HEK293T (cell line): ENCODE data around the gene SEMA3C.

Experiments
- CTCF ChIA-PET: fragments of 350-600 bp; formaldehyde crosslinking; extraction: SDS; loops from one replicate; lab custom pipeline; 2021; ENCODE audit warnings: antibody characterized with exemption, inconsistent platforms; lab: Yijun Ruan, JAX
- POLR2A ChIA-PET: fragments of 350-600 bp; formaldehyde crosslinking; extraction: SDS; loops from one replicate; lab custom pipeline; 2020; ENCODE audit warnings: antibody characterized with exemption, inconsistent platforms; lab: Yijun Ruan, JAX
- DNase-seq: peaks from one replicate; pipeline ENCODE4 v3.0.0; 2012; ENCODE audit warnings: mixed read lengths; ENCODE audit errors: extremely low spot score
- ARNT ChIP-seq: fragments of 450-650 bp; IDR thresholded peaks from 2 replicates; pipeline ENCODE4 v1.6.1; 2017; ENCODE audit warnings: mild to moderate bottlenecking
- BHLHE40 ChIP-seq: fragments of 450-650 bp; IDR thresholded peaks from 2 replicates; pipeline ENCODE4 v1.6.1; 2016; ENCODE audit warnings: mild to moderate bottlenecking, moderate library complexity, borderline replicate concordance
- CTBP1 ChIP-seq: fragments of 450-650 bp; IDR thresholded peaks from 2 replicates; pipeline ENCODE4 v1.6.1; 2016; ENCODE audit warnings: borderline replicate concordance
- ELF4 ChIP-seq: fragments of 450-650 bp; IDR thresholded peaks from 2 replicates; pipeline ENCODE4 v1.6.1; 2017; ENCODE audit warnings: antibody characterized with exemption
- FOXA1 ChIP-seq: fragments of 450-650 bp; IDR thresholded peaks from 2 replicates; pipeline ENCODE4 v1.6.1; 2016; ENCODE audit warnings: mild to moderate bottlenecking
- FOXK2 ChIP-seq: fragments of 450-650 bp; IDR thresholded peaks from 2 replicates; pipeline ENCODE4 v1.6.1; 2016; ENCODE audit warnings: mild to moderate bottlenecking
- FOXM1 ChIP-seq: fragments of 450-650 bp; IDR thresholded peaks from 2 replicates; pipeline ENCODE4 v1.6.1; 2017; ENCODE audit warnings: mild to moderate bottlenecking, borderline replicate concordance
- HDGF ChIP-seq: fragments of 450-650 bp; IDR thresholded peaks from 2 replicates; pipeline ENCODE4 v1.6.1; 2017; ENCODE audit warnings: antibody characterized with exemption, borderline replicate concordance
- L3MBTL2 ChIP-seq: fragments of 450-650 bp; conservative IDR thresholded peaks from 2 replicates; pipeline ENCODE4 v1.6.1; 2016; ENCODE audit warnings: mild to moderate bottlenecking
- LEF1 ChIP-seq: fragments of 450-650 bp; IDR thresholded peaks from 2 replicates; pipeline ENCODE4 v1.6.1; 2017; ENCODE audit warnings: mild to moderate bottlenecking, borderline replicate concordance
- NFRKB ChIP-seq: fragments of 450-650 bp; IDR thresholded peaks from 2 replicates; pipeline ENCODE4 v1.6.1; 2016; ENCODE audit warnings: mild to moderate bottlenecking, moderate library complexity
- SP1 ChIP-seq: fragments of 450-650 bp; IDR thresholded peaks from 2 replicates; pipeline ENCODE4 v1.6.1; 2017
- SUZ12 ChIP-seq: fragments of 450-650 bp; IDR thresholded peaks from 2 replicates; pipeline ENCODE4 v1.6.1; 2016; ENCODE audit warnings: mild to moderate bottlenecking
- TARDBP ChIP-seq: fragments of 450-650 bp; IDR thresholded peaks from 2 replicates; pipeline ENCODE4 v1.6.1; 2016
- ZNF384 ChIP-seq: fragments of 450-650 bp; IDR thresholded peaks from 2 replicates; pipeline ENCODE4 v1.6.1; 2016
- TF ChIP-seq, protein P1 (sequence below): fragments of 450-650 bp; IDR thresholded peaks from 2 replicates; pipeline ENCODE4 v1.6.1; 2016

SEMA3C gene

DNA sequence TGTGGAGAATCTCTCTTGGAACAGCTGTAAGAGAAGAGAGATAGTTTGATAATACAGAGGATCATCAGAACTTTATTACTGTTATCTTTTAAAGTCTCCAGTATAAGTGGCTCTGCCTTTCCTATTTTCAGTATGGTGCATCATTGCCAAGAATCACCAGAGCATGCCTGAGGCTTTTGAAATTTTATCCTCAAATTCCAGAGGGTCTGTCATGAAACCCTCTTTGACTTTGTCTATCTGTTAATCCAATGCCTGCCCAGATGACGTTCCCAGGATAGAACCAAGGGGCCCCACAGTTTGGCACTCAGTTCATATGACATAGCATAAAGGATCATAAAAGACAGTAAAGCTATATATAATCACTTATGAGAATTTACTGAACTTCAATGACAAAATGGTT is 35.3 kb upstream of the SEMA3C start:
- ChIA-PET POLR2A (no interaction called here), CTCF (no interaction called here)
- DNase-seq, result no peak
- no peak for TF ChIP-seq TARDBP
- no peak for TF ChIP-seq ZNF384
- TF ChIP-seq CTBP1, result no peak
- TF ChIP-seq, protein P1, sequence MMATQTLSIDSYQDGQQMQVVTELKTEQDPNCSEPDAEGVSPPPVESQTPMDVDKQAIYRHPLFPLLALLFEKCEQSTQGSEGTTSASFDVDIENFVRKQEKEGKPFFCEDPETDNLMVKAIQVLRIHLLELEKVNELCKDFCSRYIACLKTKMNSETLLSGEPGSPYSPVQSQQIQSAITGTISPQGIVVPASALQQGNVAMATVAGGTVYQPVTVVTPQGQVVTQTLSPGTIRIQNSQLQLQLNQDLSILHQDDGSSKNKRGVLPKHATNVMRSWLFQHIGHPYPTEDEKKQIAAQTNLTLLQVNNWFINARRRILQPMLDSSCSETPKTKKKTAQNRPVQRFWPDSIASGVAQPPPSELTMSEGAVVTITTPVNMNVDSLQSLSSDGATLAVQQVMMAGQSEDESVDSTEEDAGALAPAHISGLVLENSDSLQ, result no peak
- TF ChIP-seq L3MBTL2, result no peak
- TF ChIP-seq ELF4, result no peak
- no peak for TF ChIP-seq FOXM1
- TF ChIP-seq SP1, result no peak

GRCh38 chr7:80950550-80950967 is 31.7 kb upstream of the SEMA3C start:
- DNase-seq, result no peak
- no peak for TF ChIP-seq TARDBP
- no peak for TF ChIP-seq LEF1
- no peak for TF ChIP-seq L3MBTL2
- TF ChIP-seq FOXA1, result no peak
- TF ChIP-seq SP1, result no peak
- TF ChIP-seq NFRKB, result no peak
- TF ChIP-seq ARNT, result no peak
- TF ChIP-seq CTBP1, result no peak
- no peak for TF ChIP-seq ELF4
- TF ChIP-seq ZNF384, result no peak
- no peak for TF ChIP-seq HDGF
- no peak for TF ChIP-seq BHLHE40
- TF ChIP-seq FOXM1, result no peak
- TF ChIP-seq FOXK2, result no peak
- no peak for TF ChIP-seq SUZ12
- TF ChIP-seq, protein P1, result no peak
- ChIA-PET CTCF (no interaction called here), POLR2A (no interaction called here)

- no peak for DNase-seq
- ChIA-PET CTCF (no interaction called here), POLR2A (no interaction called here)
- TF ChIP-seq ZNF384 (no peak), CTBP1 (no peak), NFRKB (no peak)
These were observed 30.6 kb upstream of the SEMA3C start for GRCh38 chr7:80949449-80949848.

DNA sequence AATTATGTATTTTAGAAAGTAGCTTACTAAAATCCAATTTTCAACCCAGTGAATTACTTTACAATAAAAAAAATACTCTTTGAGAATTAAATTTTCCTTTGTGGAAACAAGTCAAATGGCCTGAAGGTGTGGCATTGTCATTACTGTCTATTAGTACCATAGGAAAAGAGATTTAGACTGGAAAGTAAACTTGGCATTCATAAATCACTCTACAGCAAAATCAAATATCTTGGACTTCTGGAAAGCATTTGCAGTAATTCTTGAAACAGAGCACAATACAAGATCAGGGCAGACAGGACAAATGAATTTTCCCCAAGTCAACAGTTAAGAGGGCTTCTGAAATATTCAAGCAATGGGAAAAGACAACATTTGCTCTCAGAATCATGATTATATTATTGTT is 28.0 kb upstream of the SEMA3C start:
- no peak for DNase-seq
- TF ChIP-seq, protein P1, result no peak
- TF ChIP-seq FOXA1 (no peak), NFRKB (no peak), LEF1 (no peak), CTBP1 (no peak), SP1 (no peak), FOXM1 (no peak), ARNT (no peak), BHLHE40 (no peak), FOXK2 (no peak), L3MBTL2 (no peak), TARDBP (no peak)
- ChIA-PET CTCF (interaction anchor here (0.6 kb wide), 1 partner anchor 26 kb away, joined by 5 read pairs; no protein-coding TSS in a partner anchor), POLR2A (no interaction called here)

- TF ChIP-seq TARDBP (no peak), HDGF (no peak), ARNT (no peak), FOXK2 (no peak)
- TF ChIP-seq, protein P1, result no peak
- CTCF ChIA-PET, result no interaction called here
These were observed 27.1 kb upstream of the SEMA3C start for GRCh38 chr7:80945976-80946375.

DNA sequence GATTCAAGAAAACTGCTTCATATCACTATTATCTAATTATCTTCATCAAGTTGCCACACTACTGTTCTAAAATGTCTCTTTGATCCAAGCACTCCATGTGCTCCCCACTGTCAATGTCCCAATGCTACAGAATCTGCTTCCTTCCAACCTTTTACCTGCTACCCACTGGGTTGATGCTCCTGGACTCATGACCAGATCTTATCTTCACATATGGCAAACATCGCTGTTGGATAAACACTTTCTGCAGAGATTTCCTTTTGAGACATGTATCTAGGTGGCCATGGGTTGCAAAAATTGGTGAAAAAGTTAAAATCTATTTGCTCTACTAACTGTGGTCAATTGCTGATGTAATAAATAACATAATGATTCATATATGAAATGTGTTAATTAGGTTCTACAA is 24.5 kb upstream of the SEMA3C start:
- ChIA-PET POLR2A (no interaction called here), CTCF (no interaction called here)
- TF ChIP-seq SP1 (no peak), TARDBP (no peak), LEF1 (no peak), FOXA1 (no peak), ELF4 (no peak), FOXM1 (no peak), L3MBTL2 (no peak), ZNF384 (no peak), NFRKB (no peak), CTBP1 (no peak), SUZ12 (no peak), HDGF (no peak), BHLHE40 (no peak), ARNT (no peak), FOXK2 (no peak)
- TF ChIP-seq, protein P1, result no peak
- no peak for DNase-seq

More at GRCh38 chr7:80945976-80946375, 27.1 kb upstream of the SEMA3C start:
- no peak for DNase-seq
- POLR2A ChIA-PET, result no interaction called here
